C4-2B (cell line): ENCODE results near the gene KLHL14.

ENCODE experiments used
- ZFX ChIP-seq: fragments of 450-650 bp; IDR thresholded peaks from 2 replicates; pipeline ENCODE4 v1.6.1; 2017
- TF ChIP-seq, protein P1 (sequence below): fragments of 450-650 bp; conservative IDR thresholded peaks from 2 replicates; pipeline ENCODE4 v1.5.1; 2017; ENCODE audit warnings: mild to moderate bottlenecking

DNA sequence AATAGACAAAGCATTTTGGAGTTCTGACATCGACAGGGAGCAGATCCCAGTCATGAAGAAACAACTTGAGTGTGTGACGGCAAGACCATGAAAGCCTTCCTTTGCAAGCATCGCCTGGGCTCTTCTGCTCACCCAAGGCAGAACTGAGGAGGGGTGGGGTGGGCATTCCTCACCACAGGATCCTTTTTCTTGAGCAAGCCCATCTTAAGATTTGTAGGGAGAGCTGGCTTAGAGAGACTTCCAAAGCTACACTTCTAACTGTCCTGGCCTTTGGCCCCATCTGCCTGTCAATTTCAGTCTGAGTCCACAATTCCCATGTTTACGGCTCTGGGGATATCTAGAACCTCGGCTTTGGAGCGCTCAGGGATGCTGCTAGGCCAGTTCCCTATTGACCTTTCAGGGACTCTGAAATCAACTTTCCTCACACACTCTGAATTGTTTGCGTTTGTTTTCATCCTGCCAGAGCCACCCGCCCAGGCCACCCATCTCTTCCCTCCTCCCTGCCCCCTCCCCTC, 3.7 kb downstream of the KLHL14 start:
- TF ChIP-seq, protein P1, sequence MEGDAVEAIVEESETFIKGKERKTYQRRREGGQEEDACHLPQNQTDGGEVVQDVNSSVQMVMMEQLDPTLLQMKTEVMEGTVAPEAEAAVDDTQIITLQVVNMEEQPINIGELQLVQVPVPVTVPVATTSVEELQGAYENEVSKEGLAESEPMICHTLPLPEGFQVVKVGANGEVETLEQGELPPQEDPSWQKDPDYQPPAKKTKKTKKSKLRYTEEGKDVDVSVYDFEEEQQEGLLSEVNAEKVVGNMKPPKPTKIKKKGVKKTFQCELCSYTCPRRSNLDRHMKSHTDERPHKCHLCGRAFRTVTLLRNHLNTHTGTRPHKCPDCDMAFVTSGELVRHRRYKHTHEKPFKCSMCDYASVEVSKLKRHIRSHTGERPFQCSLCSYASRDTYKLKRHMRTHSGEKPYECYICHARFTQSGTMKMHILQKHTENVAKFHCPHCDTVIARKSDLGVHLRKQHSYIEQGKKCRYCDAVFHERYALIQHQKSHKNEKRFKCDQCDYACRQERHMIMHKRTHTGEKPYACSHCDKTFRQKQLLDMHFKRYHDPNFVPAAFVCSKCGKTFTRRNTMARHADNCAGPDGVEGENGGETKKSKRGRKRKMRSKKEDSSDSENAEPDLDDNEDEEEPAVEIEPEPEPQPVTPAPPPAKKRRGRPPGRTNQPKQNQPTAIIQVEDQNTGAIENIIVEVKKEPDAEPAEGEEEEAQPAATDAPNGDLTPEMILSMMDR: no peak
- no peak for TF ChIP-seq ZFX
